HCT116 (cell line): ENCODE measurements around the gene TEDC1. TPM values are rescaled to one million over a fixed set of nuclear protein-coding genes. Genes with fewer than 3 reads are reported as not detected.

Experiments used
- ATAC-seq: fragments of 200-7000 bp; cut with Tn5 transposase; 2 replicates; pipeline ENCODE4 v1.9.1; 2020; ENCODE audit warnings: mild to moderate bottlenecking, moderate library complexity
- BruUV-seq: library from RNA; stranded (reverse); fragments of 400-500 nt; replicated peaks from 2 replicates; lab custom pipeline; 2021; lab: Mats Ljungman, UMichigan
- CTCF ChIA-PET: fragments of 300-600 bp; sonication (Branson Sonifier 250); formaldehyde crosslinking; loops from one replicate; lab custom pipeline; 2021; ENCODE audit warnings: antibody characterized with exemption; lab: Charles Lee
- POLR2A ChIA-PET: fragments of 300-600, 350-600 bp; sonication (Branson Sonifier 250); formaldehyde crosslinking; loops from one replicate; lab custom pipeline; 2021; ENCODE audit warnings: antibody characterized with exemption; lab: Charles Lee
- RAD21 ChIA-PET, 2 experiments: fragments of 300-600 bp; sonication (Branson Sonifier 250); formaldehyde crosslinking; loops; one replicate each; lab custom pipeline; 2023; ENCODE audit warnings: low total read pairs in 2 of 2; ENCODE audit not compliant: uncharacterized antibody in 2 of 2, unreplicated experiment in 2 of 2, low non-redundant PET in 1 of 2; lab: Charles Lee
- DNase-seq: peaks from one replicate; pipeline ENCODE4 v3.0.0-alpha.2; 2010; ENCODE audit warnings: low read depth, low spot score
- H2AFZ ChIP-seq: fragments of 200-600 bp; shearing (Covaris generic), sonication (generic); 2 replicates; pipeline ENCODE4 v1.6.1; 2017; ENCODE audit warnings: low read depth, mixed run types, mixed read lengths, antibody characterized with exemption, low read length; ENCODE audit not compliant: poor library complexity, severe bottlenecking
- H3K27ac ChIP-seq: 2 replicates; pipeline ENCODE4 v1.5.1; 2012; ENCODE audit warnings: low read depth, low read length
- H3K27me3 ChIP-seq: fragments of 200-600 bp; sonication (generic); 2 replicates; pipeline ENCODE4 v1.6.1; 2016; ENCODE audit warnings: mixed run types, low read length, mixed read lengths; ENCODE audit not compliant: insufficient read depth
- H3K36me3 ChIP-seq, 2 experiments: fragments of 200-500 bp in 1 of 2; fragments of 200-600 bp in 1 of 2; sonication (Bioruptor generic) in 1 of 2; sonication (generic) in 1 of 2; 2 replicates each; pipeline versions ENCODE4 v1.5.1 to v1.6.1; 2014 to 2016; ENCODE audit warnings: low read length in 2 of 2, inconsistent platforms in 1 of 2, mixed read lengths in 1 of 2, mixed run types in 1 of 2; ENCODE audit not compliant: insufficient read depth in 2 of 2, control insufficient read depth in 1 of 2
- H3K4me1 ChIP-seq, 2 experiments: fragments of 200-600 bp in 1 of 2; sonication (generic) in 1 of 2; 2 replicates each; pipeline versions ENCODE4 v1.5.1 to v1.6.1; 2012 to 2017; ENCODE audit warnings: low read length in 2 of 2, inconsistent platforms in 1 of 2, mild to moderate bottlenecking in 1 of 2, mixed read lengths in 1 of 2, mixed run types in 1 of 2, moderate library complexity in 1 of 2; ENCODE audit not compliant: insufficient read depth in 2 of 2, control insufficient read depth in 1 of 2
- H3K4me2 ChIP-seq: fragments of 200-600 bp; sonication (generic); 2 replicates; pipeline ENCODE4 v1.6.1; 2017; ENCODE audit warnings: mixed run types, low read length, mixed read lengths
- H3K4me3 ChIP-seq, 2 experiments: fragments of 200-600 bp in 1 of 2; sonication (generic) in 1 of 2; replicated peaks in 1 of 2; 2 replicates each; pipeline ENCODE4 v1.5.1; 2011 to 2016; ENCODE audit warnings: low read length in 2 of 2, control low read depth in 1 of 2, low read depth in 1 of 2, mild to moderate bottlenecking in 1 of 2, mixed read lengths in 1 of 2, mixed run types in 1 of 2
- H3K79me2 ChIP-seq: fragments of 200-600 bp; sonication (generic); 2 replicates; pipeline ENCODE4 v1.6.1; 2017; ENCODE audit warnings: mild to moderate bottlenecking, mixed run types, low read length, moderate library complexity, mixed read lengths; ENCODE audit not compliant: insufficient read depth
- H3K9ac ChIP-seq: fragments of 200-600 bp; sonication (generic); 2 replicates; pipeline ENCODE4 v1.6.1; 2016; ENCODE audit warnings: low read length, mixed read lengths
- H3K9me2 ChIP-seq: fragments of 200-600 bp; sonication (generic), shearing (Covaris generic); 2 replicates; pipeline ENCODE4 v1.6.1; 2017; ENCODE audit warnings: mixed run types, mild to moderate bottlenecking, moderate library complexity; ENCODE audit not compliant: insufficient read depth
- H3K9me3 ChIP-seq, 2 experiments: fragments of 200-500 bp in 1 of 2; fragments of 200-600 bp in 1 of 2; sonication (Bioruptor generic) in 1 of 2; sonication (generic) in 1 of 2; 2 replicates each; pipeline ENCODE4 v1.6.1; 2014 to 2017; ENCODE audit warnings: low read length in 2 of 2, mixed read lengths in 2 of 2, inconsistent platforms in 1 of 2, low read depth in 1 of 2, mild to moderate bottlenecking in 1 of 2, mixed run types in 1 of 2, moderate library complexity in 1 of 2; ENCODE audit not compliant: control insufficient read depth in 1 of 2, insufficient read depth in 1 of 2
- H4K20me1 ChIP-seq: fragments of 200-600 bp; sonication (generic), shearing (Covaris generic); 2 replicates; pipeline ENCODE4 v1.6.1; 2017; ENCODE audit warnings: mixed run types, mild to moderate bottlenecking, moderate library complexity; ENCODE audit not compliant: insufficient read depth
- ATF3 ChIP-seq: IDR thresholded peaks from 2 replicates; pipeline ENCODE4 v1.6.1; 2012
- CBX3 ChIP-seq: IDR thresholded peaks from 2 replicates; pipeline ENCODE4 v1.6.1; 2012; ENCODE audit warnings: low read depth
- CTCF ChIP-seq, 3 experiments: fragments of 200-600 bp in 1 of 3; sonication (generic) in 1 of 3; IDR thresholded peaks in 2 of 3; conservative IDR thresholded peaks in 1 of 3; 2 replicates each; pipeline ENCODE4 v1.5.1; 2012 to 2017; ENCODE audit warnings: low read depth in 2 of 3, low read length in 2 of 3, antibody characterized with exemption in 1 of 3, borderline replicate concordance in 1 of 3, control low read depth in 1 of 3, mild to moderate bottlenecking in 1 of 3, mixed read lengths in 1 of 3, mixed run types in 1 of 3, moderate library complexity in 1 of 3; ENCODE audit not compliant: insufficient read depth in 1 of 3
- EZH2 ChIP-seq: fragments of 200-600 bp; sonication (generic); IDR thresholded peaks from 2 replicates; pipeline ENCODE4 v1.6.1; 2017; ENCODE audit warnings: antibody characterized with exemption, mixed run types
- EZH2phosphoT487 ChIP-seq: fragments of 200-600 bp; IDR thresholded peaks from 2 replicates; pipeline ENCODE4 v1.6.1; 2018; ENCODE audit warnings: antibody characterized with exemption, borderline replicate concordance
- FOSL1 ChIP-seq: IDR thresholded peaks from 2 replicates; pipeline ENCODE4 v1.6.1; 2012; ENCODE audit warnings: low read depth
- POLR2A ChIP-seq: IDR thresholded peaks from 2 replicates; pipeline ENCODE4 v1.7.0; 2011; ENCODE audit warnings: borderline replicate concordance; ENCODE audit not compliant: insufficient read depth, insufficient read length; ENCODE audit errors: extremely low read depth
- POLR2AphosphoS5 ChIP-seq: IDR thresholded peaks from 2 replicates; pipeline ENCODE4 v1.6.1; 2011; ENCODE audit warnings: mild to moderate bottlenecking, low read depth, low read length, moderate library complexity
- RAD21 ChIP-seq: IDR thresholded peaks from 2 replicates; pipeline ENCODE4 v1.6.1; 2012; ENCODE audit warnings: low read depth, mild to moderate bottlenecking
- REST ChIP-seq: IDR thresholded peaks from 2 replicates; pipeline ENCODE4 v1.6.1; 2012; ENCODE audit warnings: low read depth
- SIN3A ChIP-seq: IDR thresholded peaks from 2 replicates; pipeline ENCODE4 v1.6.1; 2012; ENCODE audit warnings: low read depth
- SRF ChIP-seq: IDR thresholded peaks from 2 replicates; pipeline ENCODE4 v1.6.1; 2012; ENCODE audit warnings: low read depth
- TCF7L2 ChIP-seq: IDR thresholded peaks from 2 replicates; pipeline ENCODE4 v1.7.0; 2011; ENCODE audit warnings: borderline replicate concordance, inconsistent platforms; ENCODE audit not compliant: insufficient read depth, insufficient read length; ENCODE audit errors: extremely low read depth
- ZFX ChIP-seq: fragments of 450-650 bp; IDR thresholded peaks from 2 replicates; pipeline ENCODE4 v1.6.1; 2017
- intact Hi-C: fragments of 100-400 bp; cut with micrococcal nuclease; formaldehyde crosslinking; loops from 2 replicates; pipeline ENCODE4 v1.10.0; 2022
- total RNA-seq: library from RNA; stranded (reverse); gene quantifications from one replicate; pipeline ENCODE4 v1.2.1, GENCODE V29; 2021; ENCODE audit not compliant: unreplicated experiment

The TEDC1 gene
- total RNA-seq, 1 experiment from 2014 or later, result 40.4 TPM

GRCh38 chr14:105458571-105458970 lies 32.5 kb upstream of the TEDC1 start (continued):
- no peak for TF ChIP-seq CBX3
- TF ChIP-seq ZFX, result no peak
- no peak for TF ChIP-seq SRF
- no peak for TF ChIP-seq SIN3A

- H3K4me3 ChIP-seq, result no peak overlapping the region
- no peaks in the 10 kb centered on the region for H3K79me2 ChIP-seq
- H3K36me3 ChIP-seq, result peaks cover 7 to 24% of the 10 kb centered on the region in 2 experiments; a peak in 3 of 4 replicates
- H3K4me2 ChIP-seq, result no peak overlapping the region
- H4K20me1 ChIP-seq, result no peaks in the 10 kb centered on the region
- H3K9me3 ChIP-seq, result no peaks in the 10 kb centered on the region
- TF ChIP-seq ATF3, result no peak
- TF ChIP-seq EZH2phosphoT487, result no peak
- TF ChIP-seq RAD21, result no peak
- no peak for TF ChIP-seq POLR2AphosphoS5
- TF ChIP-seq SRF, result no peak
- TF ChIP-seq POLR2A, result no peak
- no peak for TF ChIP-seq FOSL1
- no peak for TF ChIP-seq SIN3A
- TF ChIP-seq, all 23 proteins: peak for 0
- ChIA-PET CTCF (no interaction called here), RAD21 (no interaction called here), POLR2A (no interaction called here)
- no peak overlapping the region for H2AFZ ChIP-seq
- H3K9me2 ChIP-seq, result no peaks in the 10 kb centered on the region
- ATAC-seq (no peak), DNase-seq (no peak)
- peaks cover 4 to 9% of the 10 kb centered on the region in 2 experiments for H3K4me1 ChIP-seq
- no peak overlapping the region for H3K9ac ChIP-seq
- intact Hi-C loops, result no loop called here
- H3K27ac ChIP-seq, result no peak overlapping the region
- BruUV-seq, result no TSS peak
- H3K27me3 ChIP-seq, result no peaks in the 10 kb centered on the region
These were observed 30.9 kb upstream of the TEDC1 start for GRCh38 chr14:105460116-105460515.

GRCh38 chr14:105460616-105461015 lies 30.4 kb upstream of the TEDC1 start:
- ATAC-seq (no peak), DNase-seq (no peak)
- no peak overlapping the region for H2AFZ ChIP-seq
- no peak overlapping the region for H3K9ac ChIP-seq
- H3K4me2 ChIP-seq, result no peak overlapping the region
- ChIA-PET POLR2A (no interaction called here), CTCF (no interaction called here), RAD21 (no interaction called here)
- H3K27me3 ChIP-seq, result no peaks in the 10 kb centered on the region
- peaks cover 9 to 14% of the 10 kb centered on the region in 2 experiments for H3K4me1 ChIP-seq
- intact Hi-C loops, result no loop called here
- no peaks in the 10 kb centered on the region for H3K9me2 ChIP-seq
- no peaks in the 10 kb centered on the region for H3K79me2 ChIP-seq
- no peaks in the 10 kb centered on the region for H3K9me3 ChIP-seq
- no peak overlapping the region for H3K27ac ChIP-seq
- no TSS peak for BruUV-seq
- peaks cover 7 to 22% of the 10 kb centered on the region in 2 experiments; a peak in 3 of 4 replicates for H3K36me3 ChIP-seq
- no peak overlapping the region for H3K4me3 ChIP-seq
- H4K20me1 ChIP-seq, result no peaks in the 10 kb centered on the region
- no peak for TF ChIP-seq EZH2
- no peak for TF ChIP-seq REST
- TF ChIP-seq TCF7L2, result no peak
- no peak for TF ChIP-seq EZH2phosphoT487
- no peak for TF ChIP-seq SRF
- TF ChIP-seq CTCF (IDR thresholded peaks at IDR 0.05 in 2 of 3, conservative IDR thresholded peaks at IDR 0.05 in 1 of 3; ENCODE audit: borderline replicate concordance in 1 of 3, insufficient read depth in 1 of 3, low read depth in 2 of 3, low read length in 2 of 3), result no peak
- TF ChIP-seq ZFX, result no peak
